Fibroblast of skin of left biceps (primary cell): ENCODE measurements around the gene TBCCD1.
"Not testable (repeated sequence)": the region's sequence is repeated elsewhere in the genome, so short reads cannot be mapped to it uniquely, and the experiment has no call there.

Experiments
- DNase-seq, 2 experiments: peaks; one replicate each; pipeline ENCODE4 v3.0.0-alpha.2; 2013; ENCODE audit warnings: low read depth in 2 of 2

The TBCCD1 gene

DNA sequence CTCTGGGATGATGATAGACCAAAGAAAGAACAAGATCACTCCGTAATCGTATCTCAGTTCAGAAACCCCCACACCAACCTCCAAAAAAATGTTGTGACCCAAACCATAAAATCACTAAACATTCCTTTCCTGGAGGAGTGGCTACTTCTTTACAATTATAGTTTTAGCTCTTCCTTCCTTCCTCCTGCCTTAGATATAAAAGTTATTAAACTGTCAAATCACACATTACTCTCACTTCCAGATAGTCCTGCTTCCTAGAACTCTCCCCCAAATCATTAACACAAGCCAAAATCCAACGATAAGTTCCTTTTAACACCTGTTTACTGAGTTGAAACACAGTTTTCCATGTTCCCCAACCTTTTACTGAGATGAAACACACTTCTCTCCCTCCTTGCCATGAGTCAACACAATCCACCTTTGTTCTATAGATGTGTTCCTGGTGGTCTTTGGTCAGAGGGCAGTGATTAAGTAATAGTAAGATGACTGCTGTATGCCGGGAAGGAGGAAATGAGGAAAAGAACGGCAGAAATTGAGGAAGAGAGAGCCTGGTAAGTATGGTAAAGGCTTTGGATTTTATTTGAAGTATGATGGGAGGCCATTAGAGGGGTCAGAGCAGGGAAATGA is 14.6 kb downstream of the TBCCD1 start:
- no peak for DNase-seq

DNA sequence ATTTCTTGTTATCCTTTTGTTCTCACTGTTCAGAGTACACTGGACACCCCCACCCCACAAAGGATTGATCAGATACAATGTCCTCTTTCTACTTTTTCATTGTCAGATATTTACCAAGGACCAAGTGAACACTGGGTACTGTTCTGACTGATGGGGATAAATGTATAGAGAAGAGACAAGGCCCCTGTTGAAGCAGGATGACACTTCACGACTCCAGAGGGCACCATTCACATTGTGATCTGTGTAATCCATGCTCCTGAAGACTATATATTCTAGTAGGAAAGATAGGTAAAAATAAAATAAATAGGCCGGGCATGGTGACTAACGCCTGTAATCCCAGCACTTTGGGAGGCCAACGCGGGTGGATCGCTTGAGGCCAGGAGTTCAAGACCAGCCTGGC is 15.8 kb downstream of the TBCCD1 start:
- DNase-seq: no peak

- DNase-seq: no peak
Observed at GRCh38 chr3:186549497-186549896, 17.6 kb downstream of the TBCCD1 start.

DNA sequence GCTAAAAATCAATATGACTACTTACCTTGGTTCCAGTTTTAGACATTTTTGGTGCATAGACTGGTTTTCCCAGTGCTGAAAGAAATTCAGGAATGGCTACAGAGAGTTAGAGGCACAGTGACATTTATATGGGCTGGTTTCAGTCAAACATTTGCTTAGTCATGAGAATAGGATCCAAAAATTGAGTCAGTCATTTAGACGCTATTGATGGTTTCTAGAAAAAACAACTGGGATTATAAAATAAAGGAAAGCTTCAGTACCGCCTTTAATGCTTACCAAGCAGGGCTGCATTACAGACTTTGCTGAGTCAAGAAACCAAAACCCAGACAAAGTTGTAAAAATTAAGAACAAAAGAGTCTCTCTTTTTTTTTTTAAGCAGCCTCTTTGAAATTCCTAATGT is 22.9 kb downstream of the TBCCD1 start, which contains the start of gene CRYGS:
Gene CRYGS (minus strand): TSS at position 100 of the 400 bp plus-strand sequence. CDS start 54 bp downstream, at position 46.
- no peak for DNase-seq

DNA sequence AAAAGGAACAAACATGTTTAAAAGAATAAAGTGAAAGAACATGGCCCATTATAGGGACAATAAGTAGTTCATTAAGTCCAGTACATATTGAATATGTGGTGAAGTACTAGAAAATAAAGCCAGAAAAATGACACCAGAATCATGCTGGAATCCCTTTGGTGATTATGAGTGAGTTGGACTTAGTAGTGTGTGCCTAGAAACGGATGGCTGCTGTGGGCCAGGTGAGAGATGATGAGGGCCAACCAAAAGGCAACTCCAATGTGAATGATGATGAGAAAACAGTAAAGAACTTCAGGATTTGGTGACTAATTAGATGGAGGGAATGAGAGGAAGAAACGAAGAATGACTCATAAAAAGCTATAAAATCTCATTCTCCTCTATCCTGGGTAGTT is 26.3 kb downstream of the TBCCD1 start:
- no peak for DNase-seq

DNA sequence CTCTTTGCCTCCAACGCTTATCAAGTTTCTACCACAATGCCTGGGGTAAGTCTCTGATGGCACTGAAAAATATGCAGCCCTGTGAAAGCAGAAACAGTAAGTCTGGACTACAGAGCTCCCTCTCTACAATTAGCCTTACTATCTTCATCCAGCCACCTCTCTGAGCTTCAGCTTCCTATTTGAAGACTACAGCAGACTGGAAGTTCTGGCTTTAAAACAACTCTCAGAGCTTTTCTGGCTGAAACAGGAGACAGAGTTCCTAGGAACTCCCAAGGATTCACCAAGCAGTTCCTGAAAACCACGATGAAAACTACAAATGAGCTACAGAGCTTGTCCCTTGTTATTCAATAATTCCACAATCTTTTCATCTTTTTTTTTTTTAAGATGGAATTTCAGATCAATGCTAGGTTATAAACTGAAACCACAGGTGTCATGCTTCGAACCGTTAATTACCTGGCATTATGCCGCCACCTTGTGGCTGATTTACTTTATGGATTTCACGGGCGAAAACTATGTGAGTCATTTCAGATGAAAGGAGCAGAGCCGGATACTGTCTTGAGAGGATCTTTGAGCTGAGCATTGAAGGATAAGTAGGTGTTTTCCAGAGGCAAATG is 26.8 kb downstream of the TBCCD1 start:
- DNase-seq: peak; percentile 31 to 33

GRCh38 chr3:186538779-186539178 is 28.4 kb downstream of the TBCCD1 start:
- DNase-seq: no peak

- no peak for DNase-seq
Observed at GRCh38 chr3:186536883-186537844, 30.0 kb downstream of the TBCCD1 start.

GRCh38 chr3:186534113-186534669 is 32.9 kb downstream of the TBCCD1 start:
- no peak for DNase-seq

GRCh38 chr3:186532598-186533072 is 34.5 kb downstream of the TBCCD1 start:
- no peak for DNase-seq

DNA sequence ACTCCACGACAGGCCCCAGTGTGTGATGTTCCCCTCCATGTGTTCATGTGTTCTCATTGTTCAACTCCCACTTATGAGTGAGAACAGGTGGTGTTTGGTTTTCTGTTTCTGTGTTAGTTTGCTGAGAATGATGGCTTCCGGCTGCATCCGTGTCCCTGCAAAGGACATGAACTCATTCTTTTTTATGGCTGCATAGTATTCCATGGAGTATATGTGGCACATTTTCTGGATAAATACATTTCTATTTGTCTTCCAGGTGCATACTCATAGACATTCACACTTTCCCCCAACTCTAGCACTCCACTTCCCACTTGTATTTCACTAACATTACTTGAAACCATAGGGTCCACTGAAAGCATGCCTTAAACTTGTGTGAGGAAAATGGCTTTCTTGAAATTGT is 35.4 kb downstream of the TBCCD1 start:
- DNase-seq: not testable (repeated sequence)

DNA sequence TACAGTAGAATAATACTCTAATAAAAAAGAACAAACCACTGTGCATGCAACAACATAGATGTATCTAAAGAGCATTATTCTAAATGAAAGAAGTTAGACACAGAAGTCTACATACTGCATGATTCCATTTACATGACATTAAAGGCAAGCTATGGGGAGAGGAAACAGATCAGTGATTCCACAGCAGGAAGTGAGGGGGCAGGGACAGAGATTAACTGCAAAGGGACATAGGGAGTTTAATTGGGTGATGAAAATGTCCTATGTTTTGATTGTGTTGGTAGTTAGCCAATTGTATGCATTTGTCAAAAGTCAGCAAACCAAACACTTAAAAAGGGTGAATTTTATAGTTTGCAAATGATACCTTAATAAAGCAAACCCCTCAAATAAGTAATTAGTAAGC is 36.7 kb downstream of the TBCCD1 start:
- no peak for DNase-seq

- no peak for DNase-seq
Observed at GRCh38 chr3:186529201-186529999, 37.7 kb downstream of the TBCCD1 start.

GRCh38 chr3:186526256-186526606 is 40.9 kb downstream of the TBCCD1 start:
- DNase-seq: no peak

- DNase-seq: no peak
Observed at GRCh38 chr3:186525369-186526255, 41.5 kb downstream of the TBCCD1 start.

- no peak for DNase-seq
Observed at GRCh38 chr3:186524616-186525015, 42.5 kb downstream of the TBCCD1 start.

- DNase-seq: no peak
Observed at GRCh38 chr3:186523434-186523833, 43.7 kb downstream of the TBCCD1 start.

- no peak for DNase-seq
Observed at GRCh38 chr3:186523022-186523421, 44.1 kb downstream of the TBCCD1 start.

GRCh38 chr3:186520957-186521842 is 45.9 kb downstream of the TBCCD1 start:
- DNase-seq: no peak
